GM18519 (cell line): ENCODE data around the gene MAML2.
A peak's percentile ranks its signal among the peaks of the same experiment; 100 is the strongest.

ENCODE experiments used
- ATAC-seq: cut with Tn5 transposase; IDR thresholded peaks from one replicate; pipeline ENCODE4 v1.9.1; 2021; ENCODE audit warnings: mild to moderate bottlenecking, moderate library complexity; ENCODE audit not compliant: unreplicated experiment, low FRiP score

Gene MAML2

GRCh38 chr11:96219981-96220623, 122.9 kb downstream of the MAML2 start:
- ATAC-seq: no peak

- ATAC-seq: no peak
These were observed 124.1 kb downstream of the MAML2 start for GRCh38 chr11:96218901-96219300.

- no peak for ATAC-seq
These were observed 125.0 kb downstream of the MAML2 start for GRCh38 chr11:96218006-96218405.

GRCh38 chr11:96217206-96217605, 125.8 kb downstream of the MAML2 start:
- no peak for ATAC-seq

- ATAC-seq: no peak
These were observed 127.2 kb downstream of the MAML2 start for GRCh38 chr11:96215826-96216225.

GRCh38 chr11:96215110-96215782, 127.7 kb downstream of the MAML2 start:
- ATAC-seq: peak; percentile 47

- no peak for ATAC-seq
These were observed 128.3 kb downstream of the MAML2 start for GRCh38 chr11:96214777-96215109.

- no peak for ATAC-seq
These were observed 129.5 kb downstream of the MAML2 start for GRCh38 chr11:96213500-96213899.

GRCh38 chr11:96211436-96211835, 131.6 kb downstream of the MAML2 start:
- no peak for ATAC-seq

- no peak for ATAC-seq
These were observed 135.2 kb downstream of the MAML2 start for GRCh38 chr11:96207459-96208449.

GRCh38 chr11:96206955-96207354, 136.0 kb downstream of the MAML2 start:
- ATAC-seq: no peak

- ATAC-seq: no peak
These were observed 137.6 kb downstream of the MAML2 start for GRCh38 chr11:96205460-96205809.

- no peak for ATAC-seq
These were observed 138.1 kb downstream of the MAML2 start for GRCh38 chr11:96204721-96205459.

- no peak for ATAC-seq
These were observed 138.7 kb downstream of the MAML2 start for GRCh38 chr11:96204366-96204659.

GRCh38 chr11:96203567-96204365, 139.2 kb downstream of the MAML2 start:
- ATAC-seq: no peak

- no peak for ATAC-seq
These were observed 142.8 kb downstream of the MAML2 start for GRCh38 chr11:96200243-96200642.

GRCh38 chr11:96199563-96200025, 143.4 kb downstream of the MAML2 start:
- no peak for ATAC-seq

GRCh38 chr11:96197801-96198701, 144.9 kb downstream of the MAML2 start:
- peak; percentile 74 for ATAC-seq

GRCh38 chr11:96197103-96197502, 145.9 kb downstream of the MAML2 start:
- no peak for ATAC-seq
